DND-41 (cell line): ENCODE results near the gene IVD.

Experiments
- EZH2 ChIP-seq: IDR thresholded peaks from 3 replicates; pipeline ENCODE4 v1.6.1; 2012; ENCODE audit warnings: borderline replicate concordance, low read depth, mild to moderate bottlenecking, moderate library complexity, low read length, inconsistent platforms; ENCODE audit not compliant: severe bottlenecking
- TF ChIP-seq, protein P1 (sequence below): IDR thresholded peaks from 2 replicates; pipeline ENCODE4 v1.5.1; 2012; ENCODE audit warnings: borderline replicate concordance, low read length, moderate library complexity, mild to moderate bottlenecking; ENCODE audit not compliant: poor library complexity, severe bottlenecking; ENCODE audit errors: extremely low read depth

DNA sequence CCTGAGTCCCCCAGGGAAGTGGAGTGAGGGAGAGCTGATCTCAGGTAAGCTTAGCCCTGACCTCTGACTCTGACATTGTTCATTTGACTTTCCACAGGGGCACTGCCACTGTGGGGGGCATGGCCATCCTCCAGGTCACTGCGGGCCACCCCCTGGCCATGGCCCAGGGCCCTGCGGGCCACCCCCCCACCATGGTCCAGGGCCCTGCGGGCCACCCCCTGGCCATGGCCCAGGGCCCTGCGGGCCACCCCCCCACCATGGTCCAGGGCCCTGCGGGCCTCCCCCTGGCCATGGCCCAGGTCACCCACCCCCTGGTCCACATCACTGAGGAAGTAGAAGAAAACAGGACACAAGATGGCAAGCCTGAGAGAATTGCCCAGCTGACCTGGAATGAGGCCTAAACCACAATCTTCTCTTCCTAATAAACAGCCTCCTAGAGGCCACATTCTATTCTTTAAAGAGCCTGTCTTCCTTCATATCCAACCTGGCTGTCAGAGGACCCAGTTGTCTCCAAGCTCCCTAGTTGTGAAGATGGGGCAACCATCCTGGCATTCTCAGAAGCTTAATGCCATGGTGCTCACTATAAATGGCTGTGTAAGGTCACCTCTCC, 49.5 kb upstream of the IVD start:
- TF ChIP-seq, protein P1, sequence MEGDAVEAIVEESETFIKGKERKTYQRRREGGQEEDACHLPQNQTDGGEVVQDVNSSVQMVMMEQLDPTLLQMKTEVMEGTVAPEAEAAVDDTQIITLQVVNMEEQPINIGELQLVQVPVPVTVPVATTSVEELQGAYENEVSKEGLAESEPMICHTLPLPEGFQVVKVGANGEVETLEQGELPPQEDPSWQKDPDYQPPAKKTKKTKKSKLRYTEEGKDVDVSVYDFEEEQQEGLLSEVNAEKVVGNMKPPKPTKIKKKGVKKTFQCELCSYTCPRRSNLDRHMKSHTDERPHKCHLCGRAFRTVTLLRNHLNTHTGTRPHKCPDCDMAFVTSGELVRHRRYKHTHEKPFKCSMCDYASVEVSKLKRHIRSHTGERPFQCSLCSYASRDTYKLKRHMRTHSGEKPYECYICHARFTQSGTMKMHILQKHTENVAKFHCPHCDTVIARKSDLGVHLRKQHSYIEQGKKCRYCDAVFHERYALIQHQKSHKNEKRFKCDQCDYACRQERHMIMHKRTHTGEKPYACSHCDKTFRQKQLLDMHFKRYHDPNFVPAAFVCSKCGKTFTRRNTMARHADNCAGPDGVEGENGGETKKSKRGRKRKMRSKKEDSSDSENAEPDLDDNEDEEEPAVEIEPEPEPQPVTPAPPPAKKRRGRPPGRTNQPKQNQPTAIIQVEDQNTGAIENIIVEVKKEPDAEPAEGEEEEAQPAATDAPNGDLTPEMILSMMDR: no peak
- no peak for TF ChIP-seq EZH2
